ENCODE results near the gene REM1.
A peak's percentile ranks its signal among the peaks of the same experiment; 100 is the strongest.

REM1 gene

GRCh38 chr20:31522731-31523130, 47.6 kb downstream of the REM1 start:
- ChIA-PET POLR2A (interaction anchor here (0.6 kb wide), 1 partner anchor 26 kb away, joined by 3 read pairs; no protein-coding TSS in a partner anchor), CTCF (interaction anchor here (0.9 to 1.7 kb wide), 2 partner anchors 31 to 39 kb away, joined by 4 read pairs; no protein-coding TSS in a partner anchor)
- no peaks in the 10 kb centered on the region for H3K27me3 ChIP-seq (replicated peaks in 2 of 5; ENCODE audit: control insufficient read depth in 4 of 5, insufficient read depth in 5 of 5, low read length in 4 of 5)
- no peak for DNase-seq
- WGBS (ENCODE audit: insufficient coverage): no CpG with 5 or more reads among the region's 6 CpGs
- H3K4me1 ChIP-seq (ENCODE audit: control extremely low read depth in 1 of 4, control insufficient read depth in 4 of 4, insufficient read depth in 4 of 4, low read length in 3 of 4): peaks cover 9 to 51% (median 26%) of the 10 kb centered on the region in 4 experiments
- H3K27ac ChIP-seq (ENCODE audit: insufficient read depth in 1 of 2, low read depth in 1 of 2, low read length in 2 of 2, poor library complexity in 1 of 2, severe bottlenecking in 2 of 2): no peak overlapping the region
- H3K9me3 ChIP-seq (ENCODE audit: control extremely low read depth in 1 of 5, control insufficient read depth in 4 of 5, insufficient read depth in 2 of 5, low read depth in 1 of 5, low read length in 4 of 5): no peaks in the 10 kb centered on the region
- no peak overlapping the region for H3K4me3 ChIP-seq (ENCODE audit: control insufficient read depth in 1 of 7, extremely low read depth in 1 of 7, insufficient read depth in 4 of 7, low read depth in 2 of 7, low read length in 6 of 7)
- peaks cover under 1 to 36% (median 17%) of the 10 kb centered on the region in 4 experiments for H3K36me3 ChIP-seq (ENCODE audit: control insufficient read depth in 4 of 4, insufficient read depth in 4 of 4, low read length in 3 of 4)

- POLR2A ChIA-PET: interaction anchor here (0.6 kb wide), 1 partner anchor 350 kb away, joined by 5 read pairs; no protein-coding TSS in a partner anchor
- H3K4me1 ChIP-seq (ENCODE audit: control extremely low read depth in 1 of 4, control insufficient read depth in 4 of 4, insufficient read depth in 4 of 4, low read length in 3 of 4): peaks cover 9 to 51% (median 26%) of the 10 kb centered on the region in 4 experiments
- no peaks in the 10 kb centered on the region for H3K9me3 ChIP-seq (ENCODE audit: control extremely low read depth in 1 of 5, control insufficient read depth in 4 of 5, insufficient read depth in 2 of 5, low read depth in 1 of 5, low read length in 4 of 5)
- H3K36me3 ChIP-seq (ENCODE audit: control insufficient read depth in 4 of 4, insufficient read depth in 4 of 4, low read length in 3 of 4): peaks cover 4 to 38% (median 25%) of the 10 kb centered on the region in 4 experiments
- DNase-seq: peak; percentile 73 to 92 (median 91)
- CTCF ChIA-PET: interaction anchor here (1.0 to 1.7 kb wide), 2 partner anchors 31 to 38 kb away, joined by 4 read pairs; no protein-coding TSS in a partner anchor
- WGBS (ENCODE audit: insufficient coverage): 61% methylated on average over 5 of the region's 8 CpGs
- peak overlapping the region; percentile 33 to 43 for H3K27ac ChIP-seq (ENCODE audit: insufficient read depth in 1 of 2, low read depth in 1 of 2, low read length in 2 of 2, poor library complexity in 1 of 2, severe bottlenecking in 2 of 2)
- peak overlapping the region in 4 of 7 experiments; percentile 6 to 36 (median 34) for H3K4me3 ChIP-seq (ENCODE audit: control insufficient read depth in 1 of 7, extremely low read depth in 1 of 7, insufficient read depth in 4 of 7, low read depth in 2 of 7, low read length in 6 of 7)
- H3K27me3 ChIP-seq (replicated peaks in 2 of 5; ENCODE audit: control insufficient read depth in 4 of 5, insufficient read depth in 5 of 5, low read length in 4 of 5): no peaks in the 10 kb centered on the region
These were observed 48.5 kb downstream of the REM1 start for GRCh38 chr20:31523361-31524283.

- no peaks in the 10 kb centered on the region for H3K27me3 ChIP-seq (replicated peaks in 2 of 5; ENCODE audit: control insufficient read depth in 4 of 5, insufficient read depth in 5 of 5, low read length in 4 of 5)
- H3K27ac ChIP-seq (ENCODE audit: insufficient read depth in 1 of 2, low read depth in 1 of 2, low read length in 2 of 2, poor library complexity in 1 of 2, severe bottlenecking in 2 of 2): no peak overlapping the region
- DNase-seq: no peak
- H3K4me3 ChIP-seq (ENCODE audit: control insufficient read depth in 1 of 7, extremely low read depth in 1 of 7, insufficient read depth in 4 of 7, low read depth in 2 of 7, low read length in 6 of 7): no peak overlapping the region
- peaks cover 5 to 30% (median 24%) of the 10 kb centered on the region in 4 experiments for H3K4me1 ChIP-seq (ENCODE audit: control extremely low read depth in 1 of 4, control insufficient read depth in 4 of 4, insufficient read depth in 4 of 4, low read length in 3 of 4)
- H3K9me3 ChIP-seq (ENCODE audit: control extremely low read depth in 1 of 5, control insufficient read depth in 4 of 5, insufficient read depth in 2 of 5, low read depth in 1 of 5, low read length in 4 of 5): no peaks in the 10 kb centered on the region
- 93% methylated on average over 4 of the region's 6 CpGs for WGBS (ENCODE audit: insufficient coverage)
- POLR2A ChIA-PET: no interaction called here
- CTCF ChIA-PET: interaction anchor here (2.4 kb wide), 1 partner anchor 10 kb away, joined by 6 read pairs; no protein-coding TSS in a partner anchor
- peaks cover 12 to 55% (median 48%) of the 10 kb centered on the region in 4 experiments for H3K36me3 ChIP-seq (ENCODE audit: control insufficient read depth in 4 of 4, insufficient read depth in 4 of 4, low read length in 3 of 4)
These were observed 52.2 kb downstream of the REM1 start for GRCh38 chr20:31527266-31527665.
